Glomerular endothelial cell (primary cell): ENCODE data around the gene CASP1. TPM values are rescaled to one million over a fixed set of nuclear protein-coding genes. Genes with fewer than 3 reads are reported as not detected.
"Not testable (repeated sequence)": the region's sequence is repeated elsewhere in the genome, so short reads cannot be mapped to it uniquely, and the experiment has no call there.

Experiments
- DNase-seq: peaks from one replicate; pipeline ENCODE4 v3.0.0-alpha.2; 2011; ENCODE audit warnings: low read depth, low spot score; ENCODE audit errors: extremely low read depth
- total RNA-seq: library from RNA; depleted of rRNA; stranded (reverse); fragments of >200 nt; gene quantifications from 2 replicates; pipeline ENCODE4 v1.2.3, GENCODE V29; 2015

The CASP1 gene
- total RNA-seq, result 32.0 and 40.8 TPM in 2 replicates

- DNase-seq, result no peak
These were observed at the start of gene CASP1 for GRCh38 chr11:105034813-105035620. Gene CASP1 (minus strand): TSS chr11:105035144. CDS start chr11:105035113, 31 bp downstream.

DNA sequence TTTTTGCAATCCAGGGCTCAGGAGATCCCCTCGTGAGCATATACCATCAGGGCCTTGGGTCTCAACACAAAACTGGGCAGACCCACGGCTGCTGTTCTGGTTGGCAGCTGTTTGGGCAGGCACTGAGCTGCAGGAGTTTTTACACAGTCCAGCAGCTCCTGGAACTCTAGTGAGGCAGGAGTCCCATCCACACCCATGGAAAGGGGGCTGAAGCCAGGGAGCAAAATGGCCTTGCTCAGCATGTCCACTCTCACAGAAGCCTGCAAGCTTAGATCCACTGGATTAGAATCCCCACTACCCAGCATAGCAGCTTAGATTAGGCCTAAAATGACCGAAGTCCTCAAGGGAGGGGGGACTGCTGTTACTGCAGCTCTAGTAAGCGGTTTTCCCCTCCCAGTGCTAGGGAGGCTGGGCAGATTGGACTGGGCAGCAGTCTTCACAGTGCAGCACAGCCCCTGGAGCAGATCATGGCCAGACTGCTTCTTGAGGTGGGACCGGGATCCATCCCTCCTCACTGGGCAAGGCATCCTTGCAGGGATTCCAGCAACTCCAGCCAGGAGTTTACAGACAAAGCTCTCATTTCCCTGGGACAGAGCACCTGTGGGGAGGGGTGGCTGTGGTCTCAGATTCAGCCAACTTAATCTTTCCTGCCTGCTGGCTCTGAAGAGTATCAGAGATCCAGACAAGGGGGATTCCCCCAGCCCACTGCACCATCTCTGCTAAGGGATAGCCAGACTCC is 46.6 kb upstream of the CASP1 start:
- no peak for DNase-seq

DNA sequence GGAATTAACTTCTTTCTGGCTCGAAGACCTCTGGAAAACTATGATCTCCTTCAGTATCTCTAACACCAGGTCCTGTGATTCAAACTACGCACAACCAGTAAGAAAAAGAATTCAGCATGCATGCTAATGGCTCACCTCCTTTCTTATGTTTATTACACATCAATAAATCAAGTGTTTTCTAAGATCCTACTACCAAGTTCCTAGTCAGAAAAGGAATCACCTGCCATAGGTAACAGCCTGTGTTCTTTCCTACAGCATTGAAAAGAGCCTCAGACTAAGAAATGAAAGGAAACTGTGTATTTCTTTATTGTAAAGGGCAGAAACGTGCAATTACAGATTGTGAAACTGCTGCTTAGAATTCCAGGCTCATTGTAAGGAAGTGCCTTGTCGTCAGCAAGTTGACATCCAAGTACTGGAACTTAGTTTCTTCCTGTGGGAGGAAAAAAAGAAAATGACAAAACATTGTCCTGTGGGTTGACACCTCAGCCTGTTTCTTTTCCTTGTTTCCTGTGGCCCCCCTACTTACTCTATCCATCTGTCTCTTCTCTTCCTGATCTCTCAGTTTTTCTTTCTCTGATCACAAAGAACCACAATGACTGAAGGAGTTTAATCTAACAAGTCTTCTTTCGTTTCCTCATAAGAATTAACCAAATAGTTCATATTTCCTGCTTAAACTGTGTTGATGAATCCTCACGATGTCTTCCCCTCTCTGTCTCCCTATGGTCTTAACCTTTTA is 45.4 kb upstream of the CASP1 start:
- not testable (repeated sequence) for DNase-seq

DNA sequence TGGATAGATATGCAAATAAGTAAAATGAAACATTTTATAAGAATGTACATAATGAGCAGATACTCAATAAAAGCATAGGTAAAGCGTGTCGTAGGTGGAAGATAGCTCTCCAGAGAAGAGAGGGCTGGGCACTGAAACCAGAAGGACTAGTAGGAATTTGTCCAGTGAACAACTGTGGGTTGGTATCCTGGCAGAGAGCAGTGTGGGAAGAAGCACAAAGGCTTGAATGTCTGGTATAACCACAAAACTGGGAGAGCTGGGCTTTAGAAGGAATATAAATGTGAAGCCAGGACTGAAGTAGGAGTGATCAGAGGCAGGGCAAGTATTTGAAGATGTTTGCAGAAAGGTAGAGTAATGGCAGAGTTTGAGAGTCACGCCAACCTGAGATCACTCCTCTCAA is 43.3 kb upstream of the CASP1 start:
- DNase-seq, result no peak

- DNase-seq, result not testable (repeated sequence)
These were observed 42.3 kb upstream of the CASP1 start for GRCh38 chr11:105077141-105077790.

GRCh38 chr11:105074166-105074530 is 39.2 kb upstream of the CASP1 start:
- DNase-seq, result no peak

DNA sequence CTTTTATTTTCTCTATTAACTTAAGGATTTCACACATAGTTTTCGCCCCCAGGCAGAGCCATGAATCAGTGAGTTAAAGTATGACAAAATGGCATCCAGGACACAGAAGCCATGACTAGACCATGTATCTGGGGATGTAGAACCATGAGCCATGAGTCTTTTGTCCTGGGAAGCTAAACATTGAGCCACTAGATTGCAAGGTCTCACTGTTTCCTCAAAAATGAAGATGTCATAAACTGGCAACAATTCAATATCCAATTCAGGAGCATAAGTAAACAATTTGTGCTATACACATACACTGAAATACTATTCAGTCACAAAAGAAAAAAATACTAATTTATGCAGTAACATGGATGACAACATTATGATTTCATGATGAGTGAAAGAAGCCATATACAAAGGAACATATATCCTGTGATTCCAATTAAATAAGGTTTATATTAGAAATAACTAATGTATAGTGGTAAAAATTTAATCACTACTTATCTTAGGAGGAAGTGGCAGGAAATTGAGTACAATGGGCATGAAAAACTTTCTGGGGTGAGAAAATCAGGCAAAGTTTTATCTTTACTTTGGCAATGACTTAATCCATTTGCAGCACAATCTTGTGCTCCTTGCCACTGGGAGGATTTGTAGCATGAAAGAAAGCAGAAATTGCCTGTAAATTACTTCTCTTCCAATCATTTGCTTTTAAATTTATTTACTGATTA is 38.7 kb upstream of the CASP1 start:
- DNase-seq, result peak; percentile 56

- DNase-seq, result not testable (repeated sequence)
These were observed 37.1 kb upstream of the CASP1 start for GRCh38 chr11:105072080-105072479.

DNA sequence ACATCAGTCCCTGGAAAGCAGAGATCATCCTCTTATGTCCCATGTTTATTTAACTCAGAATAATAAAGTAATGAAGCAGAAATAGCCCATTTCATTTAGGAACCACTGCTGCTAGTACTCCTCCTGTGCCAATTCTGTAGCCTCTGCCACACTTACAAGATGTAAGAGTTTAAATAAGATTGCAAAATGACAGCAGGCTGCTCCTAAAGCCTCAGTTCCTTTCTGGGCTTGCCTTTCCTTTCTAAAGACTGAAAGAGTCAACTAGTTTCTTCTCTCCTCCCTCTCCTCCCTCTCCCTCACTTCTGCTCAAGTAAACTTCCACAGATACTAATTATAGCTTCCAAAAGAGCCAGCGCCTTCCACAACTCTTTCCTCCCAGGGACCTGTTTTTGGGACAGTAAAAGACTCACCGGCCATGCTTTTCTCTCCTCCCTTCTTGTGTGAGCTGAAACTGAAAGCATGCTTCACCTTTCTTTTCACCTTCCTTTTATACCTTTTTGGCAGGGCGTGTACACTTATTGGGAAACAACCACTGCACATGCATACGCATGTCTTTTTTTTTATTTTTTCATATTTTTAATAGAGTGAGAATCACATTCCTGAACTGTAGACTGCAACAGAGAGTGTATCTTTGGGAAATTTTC is 36.3 kb upstream of the CASP1 start:
- DNase-seq, result no peak

- no peak for DNase-seq
These were observed 35.4 kb upstream of the CASP1 start for GRCh38 chr11:105070306-105070705.

GRCh38 chr11:105069749-105070148 is 34.8 kb upstream of the CASP1 start:
- DNase-seq, result not testable (repeated sequence)

DNA sequence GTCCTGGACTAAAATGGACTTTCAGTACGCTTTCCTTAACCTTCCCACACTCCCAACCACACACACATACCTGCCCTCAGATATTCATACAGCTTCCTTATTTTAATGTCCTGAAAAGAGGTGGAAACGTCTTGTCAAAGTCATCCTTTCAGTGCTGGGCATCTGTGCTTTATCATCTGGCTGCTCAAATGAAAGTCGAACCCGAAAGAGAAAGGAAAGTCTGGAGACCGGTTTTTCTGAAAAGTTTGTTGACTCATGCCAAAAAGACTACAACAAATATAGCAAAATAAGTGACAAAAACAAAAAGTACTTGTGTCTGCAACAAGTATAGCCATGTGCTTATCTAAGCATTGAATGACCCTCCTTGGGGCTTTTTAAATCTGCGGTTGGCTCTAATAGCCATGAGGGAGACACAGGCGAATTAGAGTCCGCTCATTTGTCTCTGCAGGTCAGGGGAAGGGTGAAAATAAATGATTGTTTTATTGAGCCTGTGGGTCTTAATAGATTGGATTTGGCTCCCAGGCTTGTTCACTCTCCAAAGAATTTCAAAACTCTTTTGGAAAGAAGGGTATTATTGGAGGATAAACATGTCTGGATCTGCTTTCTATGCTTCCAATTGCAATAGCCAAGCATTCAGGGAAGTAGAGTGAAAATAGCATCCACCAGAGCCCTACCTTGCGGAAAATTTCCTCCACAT is 28.4 kb upstream of the CASP1 start:
- DNase-seq, result not testable (repeated sequence)

GRCh38 chr11:105057432-105057831 is 22.5 kb upstream of the CASP1 start:
- DNase-seq, result no peak

DNA sequence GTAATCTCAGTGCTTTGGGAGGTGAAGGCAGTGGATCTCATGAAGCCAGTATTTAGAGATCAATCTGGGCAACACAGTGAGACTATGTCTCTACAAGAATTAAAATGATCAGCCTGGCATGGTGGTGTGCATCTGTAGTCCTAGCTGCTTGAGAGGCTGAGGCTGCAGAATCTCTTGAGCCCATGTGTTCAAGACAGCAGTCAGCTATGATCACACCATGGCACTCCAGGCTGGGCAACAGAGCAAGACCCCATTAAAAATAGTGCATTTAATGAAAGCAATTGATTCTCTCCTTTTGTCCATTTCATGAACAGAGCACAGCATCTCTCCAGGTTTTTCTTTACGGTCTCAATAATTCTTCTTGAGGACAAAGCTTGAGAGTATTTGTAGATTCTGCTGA is 21.5 kb upstream of the CASP1 start:
- DNase-seq, result no peak

- no peak for DNase-seq
These were observed 20.0 kb upstream of the CASP1 start for GRCh38 chr11:105054723-105055493.

DNA sequence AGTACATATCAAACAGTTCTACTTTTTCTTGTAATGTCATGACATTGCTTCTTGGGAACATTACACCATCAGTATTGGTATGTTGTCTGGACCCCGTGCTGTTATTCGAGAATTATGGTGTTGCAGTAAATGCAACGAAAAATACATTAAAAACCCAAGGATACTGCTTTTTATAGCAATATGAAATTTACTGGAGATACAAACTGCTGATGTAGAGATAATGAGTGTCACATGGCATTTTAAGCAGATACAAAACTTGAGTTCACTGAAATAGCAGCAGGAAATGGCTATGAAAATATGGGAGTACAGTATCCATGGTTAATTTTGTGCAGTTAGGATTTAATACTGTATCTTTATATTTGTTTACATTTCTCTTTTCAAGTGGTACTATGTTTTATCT is 17.5 kb upstream of the CASP1 start:
- no peak for DNase-seq

GRCh38 chr11:105051559-105051958 is 16.6 kb upstream of the CASP1 start:
- no peak for DNase-seq

DNA sequence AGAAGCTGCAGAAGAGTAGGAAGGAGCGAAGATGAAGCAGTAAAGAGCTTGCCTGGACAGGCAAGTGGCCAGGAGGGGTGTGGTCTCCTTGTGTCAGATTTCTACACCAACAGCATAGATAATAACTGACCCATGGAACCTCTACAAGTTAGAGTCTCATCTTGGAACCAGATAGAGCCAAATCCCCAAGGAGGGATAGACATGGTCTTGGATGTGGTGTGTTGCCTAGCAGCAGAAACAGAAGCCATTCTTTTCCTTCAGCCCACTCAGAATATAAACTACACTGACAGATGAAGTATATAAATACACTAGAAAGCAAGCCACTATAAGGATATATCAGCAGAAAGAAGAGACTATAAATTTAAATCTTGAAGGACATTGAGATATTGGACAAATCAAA is 14.5 kb upstream of the CASP1 start:
- no peak for DNase-seq
